Fibroblast of lung (primary cell): ENCODE results near the gene ITGB8. TPM values are rescaled to one million over a fixed set of nuclear protein-coding genes. Genes with fewer than 3 reads are reported as not detected.

Experiments
- DNase-seq, 2 donors: peaks; one replicate each; pipeline versions ENCODE4 v3.0.0 to v3.0.0-alpha.2; 2010; ENCODE audit warnings: low read depth in 2 of 2
- H2AFZ ChIP-seq: 2 replicates; pipeline ENCODE4 v1.5.1; 2012; ENCODE audit warnings: low read length, control low read depth, inconsistent platforms
- H3K27ac ChIP-seq: 2 replicates; pipeline ENCODE4 v1.5.1; 2011; ENCODE audit warnings: low read length, control low read depth; ENCODE audit not compliant: insufficient read depth
- H3K27me3 ChIP-seq: 2 replicates; pipeline ENCODE4 v1.5.1; 2011; ENCODE audit warnings: mild to moderate bottlenecking, low read length; ENCODE audit not compliant: control insufficient read depth, insufficient read depth
- H3K36me3 ChIP-seq: 2 replicates; pipeline ENCODE4 v1.5.1; 2011; ENCODE audit warnings: low read length; ENCODE audit not compliant: control insufficient read depth, insufficient read depth
- H3K4me1 ChIP-seq: 2 replicates; pipeline ENCODE4 v1.5.1; 2011; ENCODE audit warnings: low read length; ENCODE audit not compliant: control insufficient read depth, insufficient read depth; ENCODE audit errors: extremely low read depth
- H3K4me2 ChIP-seq: 2 replicates; pipeline ENCODE4 v1.5.1; 2011; ENCODE audit warnings: low read length, control low read depth; ENCODE audit not compliant: insufficient read depth; ENCODE audit errors: extremely low read depth
- H3K4me3 ChIP-seq, 4 experiments: fragments of 200-600 bp in 1 of 4; sonication (generic) in 1 of 4; replicated peaks in 1 of 4; 2 replicates each; pipeline ENCODE4 v1.5.1; 2011 to 2016; ENCODE audit warnings: low read length in 4 of 4, low read depth in 3 of 4, mild to moderate bottlenecking in 3 of 4, control low read depth in 2 of 4, inconsistent platforms in 1 of 4, mixed read lengths in 1 of 4; ENCODE audit not compliant: insufficient read depth in 1 of 4; ENCODE audit errors: control extremely low read depth in 1 of 4
- H3K79me2 ChIP-seq: 2 replicates; pipeline ENCODE4 v1.5.1; 2012; ENCODE audit warnings: mild to moderate bottlenecking, low read length, inconsistent platforms; ENCODE audit not compliant: control insufficient read depth, insufficient read depth
- H3K9ac ChIP-seq: 2 replicates; pipeline ENCODE4 v1.5.1; 2011; ENCODE audit warnings: mild to moderate bottlenecking, low read length, control low read depth; ENCODE audit not compliant: insufficient read depth
- H3K9me3 ChIP-seq: 2 replicates; pipeline ENCODE4 v1.5.1; 2012; ENCODE audit warnings: low read depth, low read length; ENCODE audit not compliant: control insufficient read depth, insufficient read depth
- H4K20me1 ChIP-seq: 2 replicates; pipeline ENCODE4 v1.5.1; 2011; ENCODE audit warnings: low read length; ENCODE audit not compliant: control insufficient read depth, insufficient read depth; ENCODE audit errors: extremely low read depth
- CTCF ChIP-seq, 2 donors: IDR thresholded peaks in 1 of 2; conservative IDR thresholded peaks in 1 of 2; 1 replicate in 1 of 2; 2 replicates in 1 of 2; pipeline ENCODE4 v1.5.1; 2011 to 2012; ENCODE audit warnings: low read length in 2 of 2, control low read depth in 1 of 2, inconsistent platforms in 1 of 2, low read depth in 1 of 2, mild to moderate bottlenecking in 1 of 2
- EZH2 ChIP-seq: IDR thresholded peaks from 2 replicates; pipeline ENCODE4 v1.5.1; 2012; ENCODE audit warnings: low read length, control low read depth, mild to moderate bottlenecking; ENCODE audit errors: missing control alignments
- polyA plus RNA-seq, 2 donors: library from polyadenylated mRNA; depleted of rRNA in 1 of 2; stranded (reverse) in 1 of 2; unstranded in 1 of 2; fragments of >200 nt; gene quantifications; 2 replicates each; pipeline ENCODE4 v1.2.1, GENCODE V29; 2011 to 2012; ENCODE audit warnings: missing spikeins in 1 of 2
- total RNA-seq: library from RNA; depleted of rRNA; stranded (reverse); fragments of >200 nt; gene quantifications from 2 replicates; pipeline ENCODE4 v1.2.1, GENCODE V29; 2014

ITGB8 gene
- total and polyA plus RNA-seq, 2 donors (not counting 1 experiment from before 2014, with no cell fraction given), result 3.8 to 100 TPM

GRCh38 chr7:20430664-20431063, 100.0 kb downstream of the ITGB8 start:
- H3K9ac ChIP-seq, result no peak overlapping the region
- H2AFZ ChIP-seq, result no peak overlapping the region
- H3K27me3 ChIP-seq, result no peaks in the 10 kb centered on the region
- no peaks in the 10 kb centered on the region for H3K4me1 ChIP-seq
- H3K36me3 ChIP-seq, result no peaks in the 10 kb centered on the region
- no peaks in the 10 kb centered on the region for H3K79me2 ChIP-seq
- no peaks in the 10 kb centered on the region for H4K20me1 ChIP-seq
- TF ChIP-seq CTCF (conservative IDR thresholded peaks at IDR 0.05 in 1 of 2, IDR thresholded peaks at IDR 0.05 in 1 of 2; ENCODE audit: low read depth in 1 of 2, low read length in 2 of 2) (no peak), EZH2 (no peak)
- no peak for DNase-seq
- H3K4me3 ChIP-seq, result no peak overlapping the region
- no peaks in the 10 kb centered on the region for H3K9me3 ChIP-seq
- H3K4me2 ChIP-seq, result no peak overlapping the region
- H3K27ac ChIP-seq, result no peak overlapping the region

- no peak overlapping the region for H3K4me3 ChIP-seq
- H3K9me3 ChIP-seq, result no peaks in the 10 kb centered on the region
Measured at GRCh38 chr7:20431146-20431545, 100.4 kb downstream of the ITGB8 start.

GRCh38 chr7:20432071-20432470, 101.4 kb downstream of the ITGB8 start:
- no peak for TF ChIP-seq EZH2
- no peak for TF ChIP-seq CTCF (conservative IDR thresholded peaks at IDR 0.05 in 1 of 2, IDR thresholded peaks at IDR 0.05 in 1 of 2; ENCODE audit: low read depth in 1 of 2, low read length in 2 of 2)
- no peak for DNase-seq
- H3K27me3 ChIP-seq, result no peaks in the 10 kb centered on the region
- H3K36me3 ChIP-seq, result no peaks in the 10 kb centered on the region
- no peak overlapping the region for H3K9ac ChIP-seq
- no peak overlapping the region for H3K4me2 ChIP-seq
- H3K9me3 ChIP-seq, result no peaks in the 10 kb centered on the region
- H3K79me2 ChIP-seq, result no peaks in the 10 kb centered on the region
- H2AFZ ChIP-seq, result no peak overlapping the region
- no peak overlapping the region for H3K27ac ChIP-seq
- H3K4me1 ChIP-seq, result no peaks in the 10 kb centered on the region
- H3K4me3 ChIP-seq, result no peak overlapping the region
- H4K20me1 ChIP-seq, result no peaks in the 10 kb centered on the region

More at GRCh38 chr7:20431146-20431545, 100.4 kb downstream of the ITGB8 start:
- no peak for TF ChIP-seq EZH2
- no peak for TF ChIP-seq CTCF (conservative IDR thresholded peaks at IDR 0.05 in 1 of 2, IDR thresholded peaks at IDR 0.05 in 1 of 2; ENCODE audit: low read depth in 1 of 2, low read length in 2 of 2)
- H3K27ac ChIP-seq, result no peak overlapping the region
- H3K9ac ChIP-seq, result no peak overlapping the region
- H2AFZ ChIP-seq, result no peak overlapping the region
- no peaks in the 10 kb centered on the region for H3K4me1 ChIP-seq
- H3K4me2 ChIP-seq, result no peak overlapping the region
- no peak for DNase-seq
- no peaks in the 10 kb centered on the region for H3K27me3 ChIP-seq
- no peaks in the 10 kb centered on the region for H3K36me3 ChIP-seq
- no peaks in the 10 kb centered on the region for H4K20me1 ChIP-seq
- no peaks in the 10 kb centered on the region for H3K79me2 ChIP-seq
